ENCODE measurements around the gene CPA3. TPM values are rescaled to one million over a fixed set of nuclear protein-coding genes. Genes with fewer than 3 reads are reported as not detected.
A peak's percentile ranks its signal among the peaks of the same experiment; 100 is the strongest.

CPA3 gene
- total RNA-seq, 1 experiment from 2014 or later: not detected

DNA sequence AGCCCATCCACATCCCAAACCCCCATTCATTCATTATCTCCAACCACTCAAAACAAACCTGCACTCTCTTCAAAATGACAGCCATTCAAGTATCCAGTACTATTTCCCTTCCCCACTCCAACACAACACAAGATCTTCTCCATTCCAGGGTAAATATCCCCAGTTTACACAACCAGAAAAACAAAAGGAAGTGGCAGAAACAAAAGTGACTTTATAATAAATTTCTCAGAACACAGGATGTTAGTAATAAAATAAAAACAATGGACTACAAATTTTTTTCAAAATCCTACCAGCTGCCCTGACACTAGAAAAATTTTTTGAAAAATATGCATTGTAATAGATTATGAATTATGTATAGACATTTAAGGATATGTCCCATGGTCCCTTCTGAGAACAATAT is 14.2 kb downstream of the CPA3 start:
- Mint-ChIP-seq H3K36me3 (ENCODE audit: insufficient read depth, unreplicated experiment) (peaks cover 5% of the 10 kb centered on the region), H3K27me3 (ENCODE audit: unreplicated experiment) (no peaks in the 10 kb centered on the region), H3K4me3 (ENCODE audit: low read depth, unreplicated experiment) (no peak overlapping the region), H3K9me3 (ENCODE audit: low read depth, unreplicated experiment) (no peaks in the 10 kb centered on the region), H3K4me1 (ENCODE audit: low read depth, unreplicated experiment) (peaks cover 6% of the 10 kb centered on the region), H3K27ac (ENCODE audit: unreplicated experiment) (no peak overlapping the region)
- TF ChIP-seq CTCF (IDR thresholded peaks at IDR 0.05; ENCODE audit: unreplicated experiment): no peak
- BruUV-seq (replicated peaks): no TSS peak
- CTCF ChIA-PET: no interaction called here
- intact Hi-C loops (cut with micrococcal nuclease; ENCODE audit: unreplicated experiment): no loop called here
- DNase-seq: no peak

- H3K36me3 Mint-ChIP-seq (ENCODE audit: insufficient read depth, unreplicated experiment): peaks cover 5% of the 10 kb centered on the region
- intact Hi-C loops (cut with micrococcal nuclease; ENCODE audit: unreplicated experiment): loop anchor here (1.0 to 5.0 kb wide), 4 partner anchors 20 to 502 kb away; no protein-coding TSS in a partner anchor
Measured at GRCh38 chr3:148880681-148881080, 15.6 kb downstream of the CPA3 start.

DNA sequence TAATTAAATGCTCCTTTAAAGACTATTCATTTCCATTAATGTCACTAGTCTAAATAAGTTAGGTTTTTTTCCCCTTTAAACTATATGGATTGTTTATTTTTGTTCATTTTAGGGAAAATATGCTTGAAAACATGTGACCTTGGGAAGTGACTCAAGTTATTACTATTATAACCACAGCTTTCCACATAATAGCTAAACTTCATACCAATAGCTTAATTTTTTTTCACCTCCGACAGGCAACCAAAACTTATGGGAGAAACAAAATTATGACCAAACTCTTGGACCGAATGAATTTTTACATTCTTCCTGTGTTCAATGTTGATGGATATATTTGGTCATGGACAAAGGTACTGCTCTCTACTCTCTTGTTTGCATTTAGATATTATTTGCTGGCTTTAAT is 16.2 kb downstream of the CPA3 start:
- no peak overlapping the region for H3K27ac Mint-ChIP-seq (ENCODE audit: unreplicated experiment)
- intact Hi-C loops (cut with micrococcal nuclease; ENCODE audit: unreplicated experiment): loop anchor here (2.0 to 5.0 kb wide), 3 partner anchors 20 to 502 kb away; no protein-coding TSS in a partner anchor
- no peaks in the 10 kb centered on the region for H3K27me3 Mint-ChIP-seq (ENCODE audit: unreplicated experiment)
- DNase-seq: no peak
- no peak overlapping the region for H3K4me3 Mint-ChIP-seq (ENCODE audit: low read depth, unreplicated experiment)
- CTCF ChIA-PET: interaction anchor here (0.6 to 2.4 kb wide), 6 partner anchors 13 to 244 kb away, joined by 3 to 8 read pairs (median 3); no protein-coding TSS in a partner anchor
- peaks cover 5% of the 10 kb centered on the region for H3K36me3 Mint-ChIP-seq (ENCODE audit: insufficient read depth, unreplicated experiment)
- no peaks in the 10 kb centered on the region for H3K4me1 Mint-ChIP-seq (ENCODE audit: low read depth, unreplicated experiment)
- no TSS peak for BruUV-seq (replicated peaks)
- H3K9me3 Mint-ChIP-seq (ENCODE audit: low read depth, unreplicated experiment): no peaks in the 10 kb centered on the region
- TF ChIP-seq CTCF (IDR thresholded peaks at IDR 0.05; ENCODE audit: unreplicated experiment): no peak

More at GRCh38 chr3:148880681-148881080, 15.6 kb downstream of the CPA3 start:
- H3K27ac Mint-ChIP-seq (ENCODE audit: unreplicated experiment): no peak overlapping the region
- peak; percentile 46 for DNase-seq
- H3K27me3 Mint-ChIP-seq (ENCODE audit: unreplicated experiment): no peaks in the 10 kb centered on the region
- peak; percentile 63 for TF ChIP-seq CTCF (IDR thresholded peaks at IDR 0.05; ENCODE audit: unreplicated experiment)
- BruUV-seq (replicated peaks): no TSS peak
- CTCF ChIA-PET: interaction anchor here (0.6 to 2.4 kb wide), 8 partner anchors 12 to 243 kb away, joined by 3 to 8 read pairs (median 3); no protein-coding TSS in a partner anchor
- no peaks in the 10 kb centered on the region for H3K4me1 Mint-ChIP-seq (ENCODE audit: low read depth, unreplicated experiment)
- no peaks in the 10 kb centered on the region for H3K9me3 Mint-ChIP-seq (ENCODE audit: low read depth, unreplicated experiment)
- H3K4me3 Mint-ChIP-seq (ENCODE audit: low read depth, unreplicated experiment): no peak overlapping the region

DNA sequence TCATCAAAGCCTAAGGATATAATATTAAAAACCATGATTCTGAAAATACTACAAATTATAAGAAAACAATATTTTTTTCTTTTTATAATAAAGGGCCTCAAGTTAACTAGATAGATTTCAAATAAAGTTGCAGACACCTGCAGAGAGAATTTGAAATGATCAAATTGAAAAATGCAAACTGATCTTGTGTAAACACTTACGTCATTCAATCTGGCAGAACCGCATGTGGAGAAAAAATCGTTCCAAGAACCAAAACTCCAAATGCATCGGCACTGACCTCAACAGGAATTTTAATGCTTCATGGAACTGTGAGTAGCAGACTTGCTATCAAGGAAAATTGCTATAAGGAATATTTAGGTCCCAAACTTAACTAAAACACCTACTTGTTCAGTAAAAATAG is 17.2 kb downstream of the CPA3 start:
- Mint-ChIP-seq H3K27me3 (ENCODE audit: unreplicated experiment) (no peaks in the 10 kb centered on the region), H3K9me3 (ENCODE audit: low read depth, unreplicated experiment) (no peaks in the 10 kb centered on the region), H3K27ac (ENCODE audit: unreplicated experiment) (no peak overlapping the region), H3K4me1 (ENCODE audit: low read depth, unreplicated experiment) (no peaks in the 10 kb centered on the region), H3K36me3 (ENCODE audit: insufficient read depth, unreplicated experiment) (peaks cover 5% of the 10 kb centered on the region), H3K4me3 (ENCODE audit: low read depth, unreplicated experiment) (no peak overlapping the region)
- no TSS peak for BruUV-seq (replicated peaks)
- CTCF ChIA-PET: no interaction called here
- DNase-seq: no peak
- intact Hi-C loops (cut with micrococcal nuclease; ENCODE audit: unreplicated experiment): loop anchor here (5.0 kb wide), 1 partner anchor 235 kb away; no protein-coding TSS in a partner anchor
- TF ChIP-seq CTCF (IDR thresholded peaks at IDR 0.05; ENCODE audit: unreplicated experiment): no peak
